Fibroblast of mammary gland (primary cell): ENCODE measurements around the gene ZNF354C.

ENCODE experiments used
- DNase-seq: peaks from one replicate; pipeline ENCODE4 v3.0.0-alpha.2; 2010; ENCODE audit warnings: low read depth
- H3K4me3 ChIP-seq: 2 replicates; pipeline ENCODE4 v1.5.1; 2011; ENCODE audit warnings: low read depth, mild to moderate bottlenecking, low read length, moderate library complexity; ENCODE audit not compliant: control insufficient read depth
- CTCF ChIP-seq: conservative IDR thresholded peaks from 2 replicates; pipeline ENCODE4 v1.5.1; 2011; ENCODE audit warnings: low read depth, low read length, inconsistent platforms; ENCODE audit not compliant: control insufficient read depth, insufficient read depth

ZNF354C gene

GRCh38 chr5:179060116-179061008, at the start of gene ZNF354C:
Gene ZNF354C, plus strand, starts transcription at chr5:179060373. Its CDS starts 1,696 bp downstream, at chr5:179062069.
- H3K4me3 ChIP-seq, result peak within 1 kb of the TSS; percentile 69
- TF ChIP-seq CTCF, result no peak
- peak; percentile 88 for DNase-seq

- DNase-seq, result peak; percentile 94
- TF ChIP-seq CTCF, result no peak
- H3K4me3 ChIP-seq, result peak within 1 kb of the TSS; percentile 76
Observed at GRCh38 chr5:179023528-179024189, 36.5 kb upstream of the ZNF354C start, which contains the start of gene ZNF879. Gene ZNF879, plus strand, starts transcription at chr5:179023804. Its CDS starts 1,201 bp downstream, at chr5:179025005.

GRCh38 chr5:179033004-179033580, 27.1 kb upstream of the ZNF354C start:
- no peak for TF ChIP-seq CTCF
- H3K4me3 ChIP-seq, result no peak overlapping the region
- DNase-seq, result no peak

GRCh38 chr5:179044765-179045164, 15.4 kb upstream of the ZNF354C start:
- no peak overlapping the region for H3K4me3 ChIP-seq
- no peak for TF ChIP-seq CTCF
- DNase-seq, result no peak

- TF ChIP-seq CTCF, result no peak
- no peak overlapping the region for H3K4me3 ChIP-seq
- DNase-seq, result no peak
Observed at GRCh38 chr5:179051784-179052183, 8.4 kb upstream of the ZNF354C start.

GRCh38 chr5:179054036-179054785, 6.0 kb upstream of the ZNF354C start:
- DNase-seq, result peak; percentile 11
- no peak overlapping the region for H3K4me3 ChIP-seq
- TF ChIP-seq CTCF, result no peak
